Memory B cell (primary cell): ENCODE data around the gene MEOX2.

Experiments
- ATAC-seq: fragments of 150-1000 bp; cut with Tn5 transposase; 2 replicates; pipeline ENCODE4 v1.10.0; 2021; ENCODE audit warnings: low read depth, mild to moderate bottlenecking, moderate library complexity
- DNase-seq, 2 donors: peaks; one replicate each; pipeline ENCODE4 v3.0.0; 2022; ENCODE audit warnings: low spot score in 2 of 2
- H3K27ac Mint-ChIP-seq: one replicate; pipeline ENCODE4 v1.8.0; 2022; ENCODE audit warnings: mild to moderate bottlenecking, moderate library complexity, mixed read lengths
- H3K27me3 Mint-ChIP-seq: one replicate; pipeline ENCODE4 v1.8.0; 2022; ENCODE audit warnings: mixed read lengths
- H3K36me3 Mint-ChIP-seq: one replicate; pipeline ENCODE4 v1.8.0; 2022; ENCODE audit warnings: mild to moderate bottlenecking, mixed read lengths
- H3K4me1 Mint-ChIP-seq: one replicate; pipeline ENCODE4 v1.8.0; 2022; ENCODE audit warnings: mixed read lengths
- H3K4me3 Mint-ChIP-seq: one replicate; pipeline ENCODE4 v1.8.0; 2022; ENCODE audit warnings: mild to moderate bottlenecking, moderate library complexity, mixed read lengths
- H3K9me3 Mint-ChIP-seq: one replicate; pipeline ENCODE4 v1.8.0; 2022; ENCODE audit warnings: mixed read lengths

The MEOX2 gene

GRCh38 chr7:15618275-15618674, 68.2 kb downstream of the MEOX2 start:
- H3K27me3 Mint-ChIP-seq: no peaks in the 10 kb centered on the region
- H3K9me3 Mint-ChIP-seq: no peaks in the 10 kb centered on the region

DNA sequence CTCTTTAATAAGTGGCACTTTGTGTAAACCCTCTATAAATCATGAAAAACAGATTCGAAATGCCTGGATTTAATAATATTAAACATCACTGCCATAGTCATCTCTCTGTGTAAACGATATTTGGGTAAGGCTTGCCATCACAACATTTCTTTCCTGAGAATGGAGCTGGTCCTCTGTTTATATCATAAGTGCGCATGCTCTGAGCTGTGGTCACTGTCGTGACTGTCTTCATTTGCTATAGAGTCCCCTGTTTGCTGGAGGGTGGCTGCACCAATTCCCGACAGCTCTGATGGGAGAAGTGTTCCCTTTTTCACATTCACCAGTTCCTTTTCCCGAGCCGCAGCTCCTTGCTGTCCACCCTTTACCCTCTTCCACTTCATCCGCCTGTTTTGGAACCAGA, 74.3 kb downstream of the MEOX2 start:
- H3K4me3 Mint-ChIP-seq: no peak overlapping the region
- no peak for ATAC-seq
- no peaks in the 10 kb centered on the region for H3K27me3 Mint-ChIP-seq
- no peak overlapping the region for H3K27ac Mint-ChIP-seq
- H3K9me3 Mint-ChIP-seq: no peaks in the 10 kb centered on the region
- no peaks in the 10 kb centered on the region for H3K4me1 Mint-ChIP-seq
- no peaks in the 10 kb centered on the region for H3K36me3 Mint-ChIP-seq
- no peak for DNase-seq

More at GRCh38 chr7:15618275-15618674, 68.2 kb downstream of the MEOX2 start:
- no peak overlapping the region for H3K27ac Mint-ChIP-seq
- ATAC-seq (no peak), DNase-seq (no peak)
- no peaks in the 10 kb centered on the region for H3K4me1 Mint-ChIP-seq
- no peaks in the 10 kb centered on the region for H3K36me3 Mint-ChIP-seq
- no peak overlapping the region for H3K4me3 Mint-ChIP-seq

GRCh38 chr7:15610503-15610902, 76.0 kb downstream of the MEOX2 start:
- Mint-ChIP-seq H3K27ac (no peak overlapping the region), H3K9me3 (no peaks in the 10 kb centered on the region), H3K4me1 (no peaks in the 10 kb centered on the region), H3K36me3 (no peaks in the 10 kb centered on the region), H3K4me3 (no peak overlapping the region), H3K27me3 (no peaks in the 10 kb centered on the region)
- no peak for ATAC-seq
- DNase-seq: no peak

GRCh38 chr7:15609287-15609686, 77.2 kb downstream of the MEOX2 start:
- no peaks in the 10 kb centered on the region for H3K27me3 Mint-ChIP-seq
- H3K4me3 Mint-ChIP-seq: no peak overlapping the region
- no peaks in the 10 kb centered on the region for H3K4me1 Mint-ChIP-seq
- no peak overlapping the region for H3K27ac Mint-ChIP-seq
- DNase-seq: no peak
- H3K9me3 Mint-ChIP-seq: no peaks in the 10 kb centered on the region
- no peak for ATAC-seq
- H3K36me3 Mint-ChIP-seq: no peaks in the 10 kb centered on the region

- no peaks in the 10 kb centered on the region for H3K27me3 Mint-ChIP-seq
- H3K4me1 Mint-ChIP-seq: no peaks in the 10 kb centered on the region
- no peaks in the 10 kb centered on the region for H3K36me3 Mint-ChIP-seq
- no peak overlapping the region for H3K27ac Mint-ChIP-seq
- no peak overlapping the region for H3K4me3 Mint-ChIP-seq
- H3K9me3 Mint-ChIP-seq: peaks cover 1% of the 10 kb centered on the region
- DNase-seq: no peak
- ATAC-seq: no peak
Measured at GRCh38 chr7:15607529-15608210, 78.8 kb downstream of the MEOX2 start.

- no peaks in the 10 kb centered on the region for H3K27me3 Mint-ChIP-seq
- DNase-seq (no peak), ATAC-seq (no peak)
- H3K4me3 Mint-ChIP-seq: no peak overlapping the region
- no peaks in the 10 kb centered on the region for H3K36me3 Mint-ChIP-seq
- H3K4me1 Mint-ChIP-seq: no peaks in the 10 kb centered on the region
- no peak overlapping the region for H3K27ac Mint-ChIP-seq
- peaks cover 1% of the 10 kb centered on the region for H3K9me3 Mint-ChIP-seq
Measured at GRCh38 chr7:15606561-15606960, 79.9 kb downstream of the MEOX2 start.

GRCh38 chr7:15604166-15604565, 82.3 kb downstream of the MEOX2 start:
- ATAC-seq (no peak), DNase-seq (no peak)
- H3K4me1 Mint-ChIP-seq: no peaks in the 10 kb centered on the region
- H3K27me3 Mint-ChIP-seq: no peaks in the 10 kb centered on the region
- H3K36me3 Mint-ChIP-seq: no peaks in the 10 kb centered on the region
- H3K4me3 Mint-ChIP-seq: no peak overlapping the region
- peaks cover 1% of the 10 kb centered on the region for H3K9me3 Mint-ChIP-seq
- H3K27ac Mint-ChIP-seq: no peak overlapping the region

- Mint-ChIP-seq H3K9me3 (peaks cover 1% of the 10 kb centered on the region), H3K27ac (no peak overlapping the region), H3K4me3 (no peak overlapping the region), H3K36me3 (no peaks in the 10 kb centered on the region), H3K4me1 (no peaks in the 10 kb centered on the region), H3K27me3 (no peaks in the 10 kb centered on the region)
- DNase-seq (no peak), ATAC-seq (no peak)
Measured at GRCh38 chr7:15603124-15603523, 83.4 kb downstream of the MEOX2 start.

GRCh38 chr7:15602236-15602635, 84.2 kb downstream of the MEOX2 start:
- Mint-ChIP-seq H3K27me3 (no peaks in the 10 kb centered on the region), H3K36me3 (no peaks in the 10 kb centered on the region), H3K9me3 (peaks cover 1% of the 10 kb centered on the region), H3K27ac (no peak overlapping the region), H3K4me3 (no peak overlapping the region), H3K4me1 (no peaks in the 10 kb centered on the region)
- no peak for DNase-seq
- ATAC-seq: no peak

DNA sequence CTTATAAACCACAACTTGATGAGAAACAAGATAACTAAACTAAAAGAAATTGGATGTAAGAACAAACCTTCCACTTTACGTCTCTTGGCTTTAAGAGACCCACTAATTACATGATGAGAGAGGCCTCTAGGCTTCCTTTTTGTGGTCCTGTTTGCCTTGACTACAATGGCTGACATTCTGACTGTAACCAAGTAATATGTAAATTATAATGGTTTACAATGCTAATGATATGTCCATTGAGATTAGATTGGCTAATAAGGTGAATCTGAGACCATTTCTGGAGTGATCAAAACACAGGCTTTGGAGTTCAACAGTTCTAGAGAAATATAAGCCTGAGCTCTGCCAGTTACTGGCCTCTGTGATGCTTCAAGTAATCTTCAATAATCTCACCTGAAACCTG, 85.3 kb downstream of the MEOX2 start:
- Mint-ChIP-seq H3K9me3 (peaks cover 1% of the 10 kb centered on the region), H3K36me3 (no peaks in the 10 kb centered on the region), H3K4me3 (no peak overlapping the region), H3K4me1 (no peaks in the 10 kb centered on the region), H3K27me3 (no peaks in the 10 kb centered on the region), H3K27ac (no peak overlapping the region)
- DNase-seq (no peak), ATAC-seq (no peak)

GRCh38 chr7:15600298-15600697, 86.2 kb downstream of the MEOX2 start:
- no peak overlapping the region for H3K4me3 Mint-ChIP-seq
- H3K27ac Mint-ChIP-seq: no peak overlapping the region
- no peaks in the 10 kb centered on the region for H3K4me1 Mint-ChIP-seq
- peaks cover 1% of the 10 kb centered on the region for H3K9me3 Mint-ChIP-seq
- DNase-seq (no peak), ATAC-seq (no peak)
- H3K36me3 Mint-ChIP-seq: no peaks in the 10 kb centered on the region
- no peaks in the 10 kb centered on the region for H3K27me3 Mint-ChIP-seq

GRCh38 chr7:15594461-15594860, 92.0 kb downstream of the MEOX2 start:
- DNase-seq: no peak
- no peaks in the 10 kb centered on the region for H3K36me3 Mint-ChIP-seq
- H3K9me3 Mint-ChIP-seq: peaks cover 9% of the 10 kb centered on the region
- H3K4me3 Mint-ChIP-seq: no peak overlapping the region
- H3K27me3 Mint-ChIP-seq: no peaks in the 10 kb centered on the region
- H3K27ac Mint-ChIP-seq: no peak overlapping the region
- ATAC-seq: no peak
- H3K4me1 Mint-ChIP-seq: no peaks in the 10 kb centered on the region

- ATAC-seq (no peak), DNase-seq (no peak)
- Mint-ChIP-seq H3K27me3 (no peaks in the 10 kb centered on the region), H3K36me3 (no peaks in the 10 kb centered on the region), H3K4me3 (no peak overlapping the region), H3K4me1 (no peaks in the 10 kb centered on the region), H3K9me3 (peaks cover 9% of the 10 kb centered on the region), H3K27ac (no peak overlapping the region)
Measured at GRCh38 chr7:15593382-15593781, 93.1 kb downstream of the MEOX2 start.

- H3K27ac Mint-ChIP-seq: no peak overlapping the region
- H3K9me3 Mint-ChIP-seq: peaks cover 6% of the 10 kb centered on the region
- DNase-seq (no peak), ATAC-seq (no peak)
- H3K4me1 Mint-ChIP-seq: no peaks in the 10 kb centered on the region
- H3K4me3 Mint-ChIP-seq: no peak overlapping the region
- H3K27me3 Mint-ChIP-seq: no peaks in the 10 kb centered on the region
- H3K36me3 Mint-ChIP-seq: no peaks in the 10 kb centered on the region
Measured at GRCh38 chr7:15586266-15586665, 100.2 kb downstream of the MEOX2 start.

DNA sequence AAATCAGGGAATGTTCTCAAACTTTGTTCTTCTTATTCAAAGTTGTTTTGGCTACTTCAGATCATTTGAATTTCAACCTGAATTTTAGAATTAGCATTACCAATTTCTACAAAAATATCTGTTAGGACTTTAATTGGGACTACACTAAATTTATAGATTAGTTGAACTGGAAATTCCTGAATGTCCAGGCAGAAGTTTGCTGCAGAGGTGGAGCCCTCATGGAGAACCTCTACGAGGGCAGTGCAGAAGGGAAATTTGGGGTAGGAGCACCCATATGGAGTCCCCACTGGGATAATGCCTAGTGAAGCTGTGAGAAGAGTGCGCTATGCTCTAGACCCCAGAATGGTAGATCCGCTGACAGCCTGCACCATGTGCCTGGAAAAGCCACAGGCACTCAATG, 101.9 kb downstream of the MEOX2 start:
- DNase-seq (no peak), ATAC-seq (no peak)
- Mint-ChIP-seq H3K9me3 (peaks cover 3% of the 10 kb centered on the region), H3K36me3 (no peaks in the 10 kb centered on the region), H3K27me3 (no peaks in the 10 kb centered on the region), H3K4me1 (no peaks in the 10 kb centered on the region), H3K27ac (no peak overlapping the region), H3K4me3 (no peak overlapping the region)
